Ascending aorta (tissue), 2 donors: Measurements from ENCODE around the gene MLIP. TPM values are rescaled to one million over a fixed set of nuclear protein-coding genes. Genes with fewer than 3 reads are reported as not detected.

Experiments used
- DNase-seq, 2 donors: peaks; one replicate each; pipeline ENCODE4 v3.0.0-alpha.2; 2019; ENCODE audit warnings: low spot score in 2 of 2
- H3K27ac ChIP-seq, 2 donors: fragments of 200-600 bp; sonication (generic); one replicate each; pipeline ENCODE4 v1.5.1; 2016 to 2017; ENCODE audit warnings: mild to moderate bottlenecking in 1 of 2
- H3K27me3 ChIP-seq: fragments of 200-600 bp; sonication (generic); one replicate; pipeline ENCODE4 v1.5.1; 2017
- H3K36me3 ChIP-seq, 2 donors: fragments of 200-600 bp; sonication (generic); one replicate each; pipeline ENCODE4 v1.5.1; 2016
- H3K4me1 ChIP-seq, 2 donors: fragments of 200-600 bp; sonication (generic); one replicate each; pipeline ENCODE4 v1.5.1; 2016 to 2017; ENCODE audit warnings: mild to moderate bottlenecking in 1 of 2
- H3K4me3 ChIP-seq, 2 donors: fragments of 200-600 bp; sonication (generic); one replicate each; pipeline ENCODE4 v1.5.1; 2016 to 2017; ENCODE audit warnings: mild to moderate bottlenecking in 1 of 2
- H3K9me3 ChIP-seq, 2 donors: fragments of 200-600 bp; sonication (generic); one replicate each; pipeline ENCODE4 v1.5.1; 2016
- intact Hi-C: fragments of 100-400 bp; cut with DNase I; formaldehyde crosslinking; loops from one replicate; pipeline ENCODE4 v1.15.1; 2023
- total RNA-seq: library from RNA; depleted of rRNA; stranded (reverse); fragments of >200 nt; gene quantifications from one replicate; pipeline ENCODE4 v1.1.0, GENCODE V29; 2016
- TF ChIP-seq, protein P1 (sequence below), 3 experiments: fragments of 200-600 bp in 2 of 3; fragments of 450-650 bp in 1 of 3; sonication (generic) in 2 of 3; IDR thresholded peaks; one replicate each; pipeline ENCODE4 v1.5.1; 2016 to 2019; ENCODE audit warnings: antibody characterized with exemption in 3 of 3, mild to moderate bottlenecking in 1 of 3, moderate library complexity in 1 of 3

Gene MLIP
- total RNA-seq, 1 donor from 2014 or later = not detected

DNA sequence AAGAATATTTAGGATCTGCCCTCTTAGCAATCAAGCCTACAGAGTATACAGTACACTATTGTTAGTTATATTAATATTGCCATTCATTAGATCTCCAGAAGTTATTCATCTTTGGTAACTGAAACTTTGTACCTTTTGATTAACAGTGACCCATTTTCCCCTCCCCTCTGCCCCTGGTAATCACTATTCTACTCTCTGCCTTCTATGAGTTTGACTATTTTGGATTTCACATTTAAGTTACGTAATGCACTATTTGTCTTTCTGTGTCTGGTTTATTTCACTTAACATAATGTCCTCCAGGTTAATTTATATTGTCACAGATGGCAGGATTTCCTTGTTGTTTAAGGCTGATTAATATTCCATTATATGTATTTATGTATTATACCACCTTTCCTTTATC lies 111.0 kb downstream of the MLIP start:
- Histone ChIP-seq H3K9me3 (peaks cover 0 to 5% of the 10 kb centered on the region in 2 donors), H3K4me1 (no peaks in the 10 kb centered on the region), H3K27me3 (no peaks in the 10 kb centered on the region), H3K27ac (no peak overlapping the region), H3K36me3 (no peaks in the 10 kb centered on the region), H3K4me3 (no peak overlapping the region)
- DNase-seq = no peak
- intact Hi-C loops = no loop called here
- TF ChIP-seq, protein P1, sequence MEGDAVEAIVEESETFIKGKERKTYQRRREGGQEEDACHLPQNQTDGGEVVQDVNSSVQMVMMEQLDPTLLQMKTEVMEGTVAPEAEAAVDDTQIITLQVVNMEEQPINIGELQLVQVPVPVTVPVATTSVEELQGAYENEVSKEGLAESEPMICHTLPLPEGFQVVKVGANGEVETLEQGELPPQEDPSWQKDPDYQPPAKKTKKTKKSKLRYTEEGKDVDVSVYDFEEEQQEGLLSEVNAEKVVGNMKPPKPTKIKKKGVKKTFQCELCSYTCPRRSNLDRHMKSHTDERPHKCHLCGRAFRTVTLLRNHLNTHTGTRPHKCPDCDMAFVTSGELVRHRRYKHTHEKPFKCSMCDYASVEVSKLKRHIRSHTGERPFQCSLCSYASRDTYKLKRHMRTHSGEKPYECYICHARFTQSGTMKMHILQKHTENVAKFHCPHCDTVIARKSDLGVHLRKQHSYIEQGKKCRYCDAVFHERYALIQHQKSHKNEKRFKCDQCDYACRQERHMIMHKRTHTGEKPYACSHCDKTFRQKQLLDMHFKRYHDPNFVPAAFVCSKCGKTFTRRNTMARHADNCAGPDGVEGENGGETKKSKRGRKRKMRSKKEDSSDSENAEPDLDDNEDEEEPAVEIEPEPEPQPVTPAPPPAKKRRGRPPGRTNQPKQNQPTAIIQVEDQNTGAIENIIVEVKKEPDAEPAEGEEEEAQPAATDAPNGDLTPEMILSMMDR (IDR thresholded peaks at IDR 0.05) = no peak

DNA sequence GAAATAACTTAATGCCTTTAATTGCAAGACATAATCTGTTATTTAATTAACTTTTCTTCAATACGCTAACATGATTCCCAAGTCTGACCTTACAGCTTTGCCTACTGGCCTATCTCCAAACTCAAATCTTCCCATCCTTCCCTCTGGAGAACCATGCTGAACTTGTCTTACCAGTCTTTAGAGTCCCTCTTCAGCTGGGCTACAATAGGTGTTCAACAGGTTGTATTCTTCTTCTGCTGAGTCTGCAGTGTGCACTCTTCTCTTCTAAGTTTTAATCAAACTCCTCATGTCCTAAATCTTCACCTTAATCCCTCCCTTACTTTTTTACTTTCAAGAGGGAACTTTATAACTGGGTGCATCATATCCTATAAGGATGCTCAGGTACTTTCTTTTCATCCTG lies 121.5 kb downstream of the MLIP start:
- H3K27me3 ChIP-seq = no peaks in the 10 kb centered on the region
- intact Hi-C loops = no loop called here
- no peaks in the 10 kb centered on the region for H3K9me3 ChIP-seq
- no peak overlapping the region for H3K27ac ChIP-seq
- TF ChIP-seq, protein P1 (IDR thresholded peaks at IDR 0.05) = no peak
- no peak for DNase-seq
- H3K4me3 ChIP-seq = no peak overlapping the region
- H3K36me3 ChIP-seq = no peaks in the 10 kb centered on the region
- H3K4me1 ChIP-seq = no peaks in the 10 kb centered on the region

DNA sequence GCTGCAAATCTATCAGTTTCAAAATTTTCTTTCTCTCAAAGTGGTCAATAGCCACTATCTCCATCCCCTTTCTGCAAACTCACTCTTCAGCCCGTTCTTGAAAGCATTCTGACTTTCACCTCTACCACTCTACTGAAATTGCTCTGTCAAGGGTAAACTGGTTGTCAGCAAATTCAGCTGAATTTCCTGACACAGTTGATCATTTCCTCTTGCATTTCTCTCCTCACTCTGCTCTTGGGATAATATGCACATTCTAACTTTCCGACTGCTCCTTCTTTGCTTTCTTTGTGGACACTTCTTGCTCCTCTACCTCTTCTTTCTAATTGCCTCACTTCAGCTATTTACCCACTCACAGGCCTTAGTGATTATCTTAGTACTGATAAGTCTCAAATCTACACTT lies 123.3 kb downstream of the MLIP start:
- Histone ChIP-seq H3K36me3 (no peaks in the 10 kb centered on the region), H3K9me3 (no peaks in the 10 kb centered on the region), H3K27me3 (no peaks in the 10 kb centered on the region), H3K4me1 (no peaks in the 10 kb centered on the region), H3K27ac (no peak overlapping the region), H3K4me3 (no peak overlapping the region)
- TF ChIP-seq, protein P1 (IDR thresholded peaks at IDR 0.05) = no peak
- intact Hi-C loops = no loop called here
- DNase-seq = no peak

DNA sequence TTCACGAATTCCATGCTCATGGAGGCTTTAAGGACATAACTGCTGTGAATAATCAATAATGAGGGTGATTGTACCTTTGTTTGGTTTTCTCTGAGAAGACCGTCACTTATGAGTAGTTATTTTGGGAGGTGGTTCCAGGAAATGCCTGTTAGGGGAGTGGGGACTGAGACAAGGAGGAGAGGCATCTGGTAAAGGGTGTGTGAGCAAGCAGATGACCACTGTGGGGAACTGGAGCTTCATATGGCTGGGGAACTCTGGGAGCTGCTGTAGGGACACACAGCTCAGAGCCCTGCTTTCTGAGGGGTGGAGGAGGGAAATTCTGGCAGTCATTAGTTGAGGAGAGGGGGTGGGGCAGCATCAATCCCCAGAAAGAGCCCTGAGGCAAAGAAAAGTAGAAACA lies 125.7 kb downstream of the MLIP start:
- intact Hi-C loops = no loop called here
- Histone ChIP-seq H3K4me1 (no peaks in the 10 kb centered on the region), H3K27me3 (no peaks in the 10 kb centered on the region), H3K4me3 (no peak overlapping the region), H3K27ac (no peak overlapping the region), H3K9me3 (no peaks in the 10 kb centered on the region), H3K36me3 (no peaks in the 10 kb centered on the region)
- DNase-seq = no peak
- TF ChIP-seq, protein P1 (IDR thresholded peaks at IDR 0.05) = no peak

DNA sequence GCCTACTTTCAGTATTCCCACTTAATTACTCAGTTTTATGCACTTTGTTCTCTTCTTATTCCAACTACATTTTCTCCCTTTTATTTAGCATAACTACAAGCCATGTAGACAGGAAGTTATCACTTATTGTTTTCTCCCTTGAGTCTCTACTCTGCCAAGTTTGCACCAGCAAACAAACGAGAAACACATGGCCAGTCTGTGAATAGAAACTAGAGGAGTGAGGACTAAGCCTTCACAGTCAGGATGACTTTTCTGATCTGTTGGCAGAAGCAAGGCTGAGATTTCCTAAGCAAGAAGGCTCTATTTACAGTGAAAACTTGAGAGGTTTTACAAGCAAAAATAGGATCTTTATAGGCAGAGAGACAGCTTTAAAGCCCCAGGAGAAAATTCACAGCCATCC lies 127.2 kb downstream of the MLIP start:
- TF ChIP-seq, protein P1 (IDR thresholded peaks at IDR 0.05) = no peak
- DNase-seq = no peak
- Histone ChIP-seq H3K4me3 (no peak overlapping the region), H3K9me3 (no peaks in the 10 kb centered on the region), H3K4me1 (no peaks in the 10 kb centered on the region), H3K36me3 (no peaks in the 10 kb centered on the region), H3K27me3 (no peaks in the 10 kb centered on the region), H3K27ac (no peak overlapping the region)
- intact Hi-C loops = no loop called here

DNA sequence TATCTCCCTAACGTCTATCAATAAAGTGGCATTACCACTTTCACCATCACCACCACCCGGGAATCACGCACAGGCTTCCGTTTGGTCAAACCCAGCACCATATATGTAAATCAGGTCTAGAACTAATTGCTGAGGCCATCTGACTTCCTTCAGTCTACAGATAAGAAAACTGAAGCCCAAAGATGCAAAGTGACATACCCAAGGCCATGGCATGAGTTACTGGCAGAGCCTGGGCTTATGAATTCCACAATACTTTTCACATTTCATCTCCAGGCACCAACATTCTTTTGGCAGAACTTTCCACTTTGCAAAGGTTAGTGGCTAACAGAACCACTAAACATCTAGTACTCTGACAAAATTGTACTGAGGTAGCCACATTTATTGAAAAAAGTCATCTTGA lies 132.5 kb downstream of the MLIP start:
- H3K27me3 ChIP-seq = no peaks in the 10 kb centered on the region
- H3K27ac ChIP-seq = no peak overlapping the region
- DNase-seq = no peak
- H3K36me3 ChIP-seq = no peaks in the 10 kb centered on the region
- no peaks in the 10 kb centered on the region for H3K4me1 ChIP-seq
- intact Hi-C loops = no loop called here
- no peaks in the 10 kb centered on the region for H3K9me3 ChIP-seq
- TF ChIP-seq, protein P1 (IDR thresholded peaks at IDR 0.05) = no peak
- no peak overlapping the region for H3K4me3 ChIP-seq
